GM19467 (cell line): ENCODE measurements around the gene LILRB2.
"Not testable (repeated sequence)": the region's sequence is repeated elsewhere in the genome, so short reads cannot be mapped to it uniquely, and the experiment has no call there.

Experiments used
- ATAC-seq: cut with Tn5 transposase; IDR thresholded peaks from one replicate; pipeline ENCODE4 v1.9.1; 2021; ENCODE audit warnings: mild to moderate bottlenecking, moderate library complexity; ENCODE audit not compliant: unreplicated experiment

LILRB2 gene

GRCh38 chr19:54281007-54281728 is at the start of gene LILRB2:
TSS of gene LILRB2 (minus strand) at chr19:54281110. CDS start at chr19:54280496, 614 bp downstream.
- ATAC-seq = no peak

GRCh38 chr19:54329476-54330165 is 48.7 kb upstream of the LILRB2 start:
- no peak for ATAC-seq

GRCh38 chr19:54328781-54329180 is 47.9 kb upstream of the LILRB2 start:
- ATAC-seq = not testable (repeated sequence)

GRCh38 chr19:54325631-54326030 is 44.7 kb upstream of the LILRB2 start:
- no peak for ATAC-seq

- ATAC-seq = no peak
Observed at GRCh38 chr19:54325194-54325621, 44.3 kb upstream of the LILRB2 start.

GRCh38 chr19:54324071-54324470 is 43.2 kb upstream of the LILRB2 start:
- no peak for ATAC-seq

- not testable (repeated sequence) for ATAC-seq
Observed at GRCh38 chr19:54322934-54323333, 42.0 kb upstream of the LILRB2 start.

GRCh38 chr19:54322295-54322694 is 41.4 kb upstream of the LILRB2 start:
- not testable (repeated sequence) for ATAC-seq

GRCh38 chr19:54319892-54320670 is 39.2 kb upstream of the LILRB2 start:
- no peak for ATAC-seq

- no peak for ATAC-seq
Observed at GRCh38 chr19:54319049-54319448, 38.1 kb upstream of the LILRB2 start.

GRCh38 chr19:54317965-54318240 is 37.0 kb upstream of the LILRB2 start:
- no peak for ATAC-seq

GRCh38 chr19:54317108-54317964 is 36.4 kb upstream of the LILRB2 start:
- ATAC-seq = no peak

- no peak for ATAC-seq
Observed at GRCh38 chr19:54316746-54317107, 35.8 kb upstream of the LILRB2 start.

GRCh38 chr19:54315956-54316355 is 35.0 kb upstream of the LILRB2 start:
- no peak for ATAC-seq

- no peak for ATAC-seq
Observed at GRCh38 chr19:54312436-54313377, 31.8 kb upstream of the LILRB2 start, which contains the start of gene LILRA5. TSS of gene LILRA5 (minus strand) at chr19:54313166. CDS start at chr19:54313019, 147 bp downstream.

- ATAC-seq = no peak
Observed at GRCh38 chr19:54312011-54312410, 31.1 kb upstream of the LILRB2 start.

GRCh38 chr19:54311486-54311885 is 30.6 kb upstream of the LILRB2 start:
- ATAC-seq = no peak

- no peak for ATAC-seq
Observed at GRCh38 chr19:54310543-54310942, 29.6 kb upstream of the LILRB2 start.

GRCh38 chr19:54309811-54310210 is 28.9 kb upstream of the LILRB2 start:
- ATAC-seq = no peak
